Fibroblast of lung (primary cell): ENCODE data around the gene SREBF2. TPM values are rescaled to one million over a fixed set of nuclear protein-coding genes. Genes with fewer than 3 reads are reported as not detected.

ENCODE experiments used
- DNase-seq, 2 donors: peaks; one replicate each; pipeline versions ENCODE4 v3.0.0 to v3.0.0-alpha.2; 2010; ENCODE audit warnings: low read depth in 2 of 2
- H2AFZ ChIP-seq: 2 replicates; pipeline ENCODE4 v1.5.1; 2012; ENCODE audit warnings: low read length, control low read depth, inconsistent platforms
- H3K27ac ChIP-seq: 2 replicates; pipeline ENCODE4 v1.5.1; 2011; ENCODE audit warnings: low read length, control low read depth; ENCODE audit not compliant: insufficient read depth
- H3K27me3 ChIP-seq: 2 replicates; pipeline ENCODE4 v1.5.1; 2011; ENCODE audit warnings: mild to moderate bottlenecking, low read length; ENCODE audit not compliant: control insufficient read depth, insufficient read depth
- H3K36me3 ChIP-seq: 2 replicates; pipeline ENCODE4 v1.5.1; 2011; ENCODE audit warnings: low read length; ENCODE audit not compliant: control insufficient read depth, insufficient read depth
- H3K4me1 ChIP-seq: 2 replicates; pipeline ENCODE4 v1.5.1; 2011; ENCODE audit warnings: low read length; ENCODE audit not compliant: control insufficient read depth, insufficient read depth; ENCODE audit errors: extremely low read depth
- H3K4me2 ChIP-seq: 2 replicates; pipeline ENCODE4 v1.5.1; 2011; ENCODE audit warnings: low read length, control low read depth; ENCODE audit not compliant: insufficient read depth; ENCODE audit errors: extremely low read depth
- H3K4me3 ChIP-seq, 4 experiments: fragments of 200-600 bp in 1 of 4; sonication (generic) in 1 of 4; replicated peaks in 1 of 4; 2 replicates each; pipeline ENCODE4 v1.5.1; 2011 to 2016; ENCODE audit warnings: low read length in 4 of 4, low read depth in 3 of 4, mild to moderate bottlenecking in 3 of 4, control low read depth in 2 of 4, inconsistent platforms in 1 of 4, mixed read lengths in 1 of 4; ENCODE audit not compliant: insufficient read depth in 1 of 4; ENCODE audit errors: control extremely low read depth in 1 of 4
- H3K79me2 ChIP-seq: 2 replicates; pipeline ENCODE4 v1.5.1; 2012; ENCODE audit warnings: mild to moderate bottlenecking, low read length, inconsistent platforms; ENCODE audit not compliant: control insufficient read depth, insufficient read depth
- H3K9ac ChIP-seq: 2 replicates; pipeline ENCODE4 v1.5.1; 2011; ENCODE audit warnings: mild to moderate bottlenecking, low read length, control low read depth; ENCODE audit not compliant: insufficient read depth
- H3K9me3 ChIP-seq: 2 replicates; pipeline ENCODE4 v1.5.1; 2012; ENCODE audit warnings: low read depth, low read length; ENCODE audit not compliant: control insufficient read depth, insufficient read depth
- H4K20me1 ChIP-seq: 2 replicates; pipeline ENCODE4 v1.5.1; 2011; ENCODE audit warnings: low read length; ENCODE audit not compliant: control insufficient read depth, insufficient read depth; ENCODE audit errors: extremely low read depth
- EZH2 ChIP-seq: IDR thresholded peaks from 2 replicates; pipeline ENCODE4 v1.5.1; 2012; ENCODE audit warnings: low read length, control low read depth, mild to moderate bottlenecking; ENCODE audit errors: missing control alignments
- polyA plus RNA-seq, 2 donors: library from polyadenylated mRNA; depleted of rRNA in 1 of 2; stranded (reverse) in 1 of 2; unstranded in 1 of 2; fragments of >200 nt; gene quantifications; 2 replicates each; pipeline ENCODE4 v1.2.1, GENCODE V29; 2011 to 2012; ENCODE audit warnings: missing spikeins in 1 of 2
- total RNA-seq: library from RNA; depleted of rRNA; stranded (reverse); fragments of >200 nt; gene quantifications from 2 replicates; pipeline ENCODE4 v1.2.1, GENCODE V29; 2014
- TF ChIP-seq, protein P1 (sequence below), 2 donors: IDR thresholded peaks in 1 of 2; conservative IDR thresholded peaks in 1 of 2; 1 replicate in 1 of 2; 2 replicates in 1 of 2; pipeline ENCODE4 v1.5.1; 2011 to 2012; ENCODE audit warnings: low read length in 2 of 2, control low read depth in 1 of 2, inconsistent platforms in 1 of 2, low read depth in 1 of 2, mild to moderate bottlenecking in 1 of 2

The SREBF2 gene
- total and polyA plus RNA-seq, 2 donors (not counting 1 experiment from before 2014, with no cell fraction given) = 51.7 to 103 TPM

DNA sequence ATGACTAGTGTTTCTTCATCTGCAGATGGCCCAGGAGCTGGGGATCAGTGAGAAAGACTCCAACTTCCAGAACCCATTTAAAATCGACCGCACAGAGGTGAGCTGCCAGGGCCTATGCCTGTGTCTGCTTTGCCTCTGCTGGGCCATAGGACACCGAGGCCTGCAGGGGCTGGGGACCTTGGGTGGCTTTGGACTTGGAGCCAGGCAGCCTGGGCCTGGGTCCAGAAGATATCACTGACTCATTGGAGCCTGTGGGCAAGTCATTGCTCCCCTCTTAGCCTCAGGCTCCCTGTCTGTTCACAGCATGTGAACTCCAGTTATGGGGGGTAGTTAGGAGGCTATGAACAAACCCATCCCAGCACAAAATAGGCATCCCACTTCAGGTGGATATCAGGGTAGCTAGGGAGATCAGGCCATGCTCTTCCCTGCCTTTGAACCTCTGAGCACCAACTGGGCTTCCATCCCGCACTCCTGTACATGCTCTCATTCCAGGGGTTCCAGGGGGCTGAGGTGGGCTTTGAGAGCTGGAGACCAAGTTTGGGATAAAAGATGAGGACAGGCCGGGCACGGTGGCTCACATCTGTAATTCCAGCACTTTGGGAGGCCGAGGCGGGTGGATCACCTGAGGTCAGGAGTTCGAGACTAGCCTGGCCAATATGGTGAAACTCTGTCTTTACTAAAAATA lies 19.0 kb upstream of the SREBF2 start:
- Histone ChIP-seq H2AFZ (no peak overlapping the region), H3K27ac (no peak overlapping the region), H3K36me3 (peaks cover 2% of the 10 kb centered on the region), H3K27me3 (no peaks in the 10 kb centered on the region), H3K9me3 (no peaks in the 10 kb centered on the region), H3K9ac (no peak overlapping the region), H3K4me1 (no peaks in the 10 kb centered on the region), H3K79me2 (no peaks in the 10 kb centered on the region), H3K4me2 (no peak overlapping the region), H4K20me1 (no peaks in the 10 kb centered on the region), H3K4me3 (no peak overlapping the region)
- DNase-seq = no peak
- no peak for TF ChIP-seq EZH2
- TF ChIP-seq, protein P1, sequence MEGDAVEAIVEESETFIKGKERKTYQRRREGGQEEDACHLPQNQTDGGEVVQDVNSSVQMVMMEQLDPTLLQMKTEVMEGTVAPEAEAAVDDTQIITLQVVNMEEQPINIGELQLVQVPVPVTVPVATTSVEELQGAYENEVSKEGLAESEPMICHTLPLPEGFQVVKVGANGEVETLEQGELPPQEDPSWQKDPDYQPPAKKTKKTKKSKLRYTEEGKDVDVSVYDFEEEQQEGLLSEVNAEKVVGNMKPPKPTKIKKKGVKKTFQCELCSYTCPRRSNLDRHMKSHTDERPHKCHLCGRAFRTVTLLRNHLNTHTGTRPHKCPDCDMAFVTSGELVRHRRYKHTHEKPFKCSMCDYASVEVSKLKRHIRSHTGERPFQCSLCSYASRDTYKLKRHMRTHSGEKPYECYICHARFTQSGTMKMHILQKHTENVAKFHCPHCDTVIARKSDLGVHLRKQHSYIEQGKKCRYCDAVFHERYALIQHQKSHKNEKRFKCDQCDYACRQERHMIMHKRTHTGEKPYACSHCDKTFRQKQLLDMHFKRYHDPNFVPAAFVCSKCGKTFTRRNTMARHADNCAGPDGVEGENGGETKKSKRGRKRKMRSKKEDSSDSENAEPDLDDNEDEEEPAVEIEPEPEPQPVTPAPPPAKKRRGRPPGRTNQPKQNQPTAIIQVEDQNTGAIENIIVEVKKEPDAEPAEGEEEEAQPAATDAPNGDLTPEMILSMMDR (conservative IDR thresholded peaks at IDR 0.05 in 1 of 2, IDR thresholded peaks at IDR 0.05 in 1 of 2; ENCODE audit: low read depth in 1 of 2, low read length in 2 of 2) = no peak

DNA sequence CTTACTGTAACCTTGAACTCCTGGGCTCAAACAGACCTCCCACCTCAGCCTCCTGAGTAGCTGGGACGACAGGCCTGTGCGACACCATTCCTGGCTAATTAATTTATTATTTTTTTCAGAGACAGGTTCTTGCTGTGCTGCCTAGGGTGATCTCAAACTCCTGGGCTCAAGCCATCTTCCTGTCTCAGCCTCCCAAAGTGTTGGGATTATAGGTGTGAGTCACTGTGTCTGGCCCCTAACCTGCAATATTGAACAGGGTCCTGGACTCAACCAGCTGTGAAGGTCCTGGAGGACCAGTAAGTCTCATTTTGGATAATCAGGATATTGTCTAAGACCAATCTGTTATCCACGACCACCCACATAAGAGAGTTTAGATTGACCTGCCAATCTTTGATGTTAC lies 17.2 kb upstream of the SREBF2 start:
- TF ChIP-seq, protein P1 (conservative IDR thresholded peaks at IDR 0.05 in 1 of 2, IDR thresholded peaks at IDR 0.05 in 1 of 2; ENCODE audit: low read depth in 1 of 2, low read length in 2 of 2) = no peak
- H4K20me1 ChIP-seq = no peaks in the 10 kb centered on the region

DNA sequence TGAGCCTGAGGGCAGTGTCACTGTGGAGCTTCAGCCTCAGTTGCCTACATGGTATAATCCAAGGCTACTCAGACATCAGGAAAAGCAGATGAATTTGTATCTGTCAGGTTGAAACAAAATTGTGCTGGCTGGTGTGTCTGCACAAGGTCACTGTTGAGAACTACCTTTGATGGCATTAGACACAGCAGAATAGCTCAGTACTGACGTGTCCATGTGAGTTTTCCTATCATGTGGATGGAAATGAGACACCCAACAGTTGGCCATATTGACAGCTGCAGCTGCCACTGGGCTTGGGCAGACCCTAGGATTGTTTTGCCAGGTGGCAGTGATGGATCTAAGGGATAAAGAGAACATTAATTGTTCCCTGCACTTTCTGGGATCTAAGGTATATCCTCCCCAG lies 16.7 kb upstream of the SREBF2 start:
- no peak overlapping the region for H3K4me2 ChIP-seq
- no peak for DNase-seq
- H3K9me3 ChIP-seq = no peaks in the 10 kb centered on the region
- H3K4me3 ChIP-seq = no peak overlapping the region
- no peak overlapping the region for H2AFZ ChIP-seq
- H3K79me2 ChIP-seq = no peaks in the 10 kb centered on the region
- no peak overlapping the region for H3K9ac ChIP-seq
- peaks cover 2% of the 10 kb centered on the region for H3K36me3 ChIP-seq
- H3K27me3 ChIP-seq = no peaks in the 10 kb centered on the region
- no peaks in the 10 kb centered on the region for H3K4me1 ChIP-seq
- H3K27ac ChIP-seq = no peak overlapping the region
- TF ChIP-seq, protein P1 (conservative IDR thresholded peaks at IDR 0.05 in 1 of 2, IDR thresholded peaks at IDR 0.05 in 1 of 2; ENCODE audit: low read depth in 1 of 2, low read length in 2 of 2) = no peak
- no peak for TF ChIP-seq EZH2
- no peaks in the 10 kb centered on the region for H4K20me1 ChIP-seq

More for the DNA sequence above, 17.2 kb upstream of the SREBF2 start:
- H3K27ac ChIP-seq = no peak overlapping the region
- no peak overlapping the region for H2AFZ ChIP-seq
- no peak for DNase-seq
- H3K36me3 ChIP-seq = peaks cover 2% of the 10 kb centered on the region
- no peak overlapping the region for H3K4me2 ChIP-seq
- no peak overlapping the region for H3K9ac ChIP-seq
- H3K79me2 ChIP-seq = no peaks in the 10 kb centered on the region
- H3K4me3 ChIP-seq = no peak overlapping the region
- no peaks in the 10 kb centered on the region for H3K4me1 ChIP-seq
- no peaks in the 10 kb centered on the region for H3K27me3 ChIP-seq
- H3K9me3 ChIP-seq = no peaks in the 10 kb centered on the region
